Mucosa of gallbladder (tissue), 1 donor: ENCODE results near the gene NEK4. TPM values are rescaled to one million over a fixed set of nuclear protein-coding genes. Genes with fewer than 3 reads are reported as not detected.
"Not testable (repeated sequence)": the region's sequence is repeated elsewhere in the genome, so short reads cannot be mapped to it uniquely, and the experiment has no call there.

Source experiments
- DNase-seq: peaks from one replicate; pipeline ENCODE4 v3.0.0-alpha.2; 2020; ENCODE audit warnings: low spot score
- total RNA-seq: library from RNA; stranded (reverse); gene quantifications from one replicate; pipeline ENCODE4 v1.2.1, GENCODE V29; 2021
- donor health status: DM: no; HTN: no; CAD: no.

The NEK4 gene
- total RNA-seq, 1 donor from 2014 or later, result 40.1 TPM

DNA sequence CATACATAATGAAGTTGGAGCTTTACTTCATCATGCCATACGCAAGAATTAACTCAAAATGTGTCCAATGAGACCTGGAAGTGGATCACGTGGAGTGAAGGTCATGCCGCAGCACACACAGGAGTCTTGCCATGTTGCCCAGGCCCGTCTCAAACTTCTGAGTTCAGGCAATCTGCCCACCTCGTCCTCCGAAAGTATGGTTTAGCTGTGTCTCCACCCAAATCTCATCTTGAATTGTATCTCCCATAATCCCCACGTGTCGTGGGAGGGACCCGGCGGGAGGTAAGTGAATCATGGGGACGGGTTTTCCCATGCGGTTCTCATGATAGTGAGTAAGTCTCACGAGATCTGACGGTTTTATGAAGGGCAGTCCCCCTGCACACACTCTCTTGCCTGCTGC is 39.1 kb downstream of the NEK4 start:
- no peak for DNase-seq

DNA sequence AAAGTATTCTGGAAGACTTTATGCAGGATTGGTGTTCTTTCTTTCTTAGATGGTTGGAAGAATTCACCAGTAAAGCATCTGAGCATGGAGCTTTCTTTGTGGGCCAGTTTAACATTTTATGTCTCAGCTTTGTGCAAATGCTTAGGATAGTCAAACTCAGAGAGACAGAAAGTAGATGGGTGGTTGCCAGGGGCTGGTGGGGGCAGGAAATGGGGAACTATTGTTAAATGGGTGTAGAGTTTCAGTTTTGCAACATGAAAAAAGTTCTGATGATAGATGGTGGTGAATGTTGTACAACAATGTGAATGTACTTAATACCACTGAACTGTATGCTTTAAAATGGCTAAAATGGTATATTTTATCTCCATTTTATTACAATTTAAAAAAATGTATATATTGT is 40.1 kb downstream of the NEK4 start:
- no peak for DNase-seq

DNA sequence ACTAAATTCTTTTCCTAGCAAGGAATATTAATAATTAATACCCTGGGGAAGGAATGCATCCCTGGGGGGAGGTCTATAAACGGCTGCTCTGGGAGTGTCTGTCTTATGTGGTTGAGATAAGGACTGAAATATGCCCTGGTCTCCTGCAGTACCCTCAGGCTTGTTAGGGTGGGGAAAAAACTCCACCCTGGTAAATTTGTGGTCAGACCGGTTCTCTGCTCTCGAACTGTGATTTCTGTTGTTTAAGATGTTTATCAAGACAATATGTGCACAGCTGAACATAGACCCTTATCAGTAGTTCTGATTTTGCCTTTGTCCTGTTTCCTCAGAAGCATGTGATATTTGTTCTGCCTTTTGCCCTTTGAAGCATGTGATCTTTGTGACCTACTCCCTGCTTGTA is 42.0 kb downstream of the NEK4 start:
- DNase-seq, result not testable (repeated sequence)

DNA sequence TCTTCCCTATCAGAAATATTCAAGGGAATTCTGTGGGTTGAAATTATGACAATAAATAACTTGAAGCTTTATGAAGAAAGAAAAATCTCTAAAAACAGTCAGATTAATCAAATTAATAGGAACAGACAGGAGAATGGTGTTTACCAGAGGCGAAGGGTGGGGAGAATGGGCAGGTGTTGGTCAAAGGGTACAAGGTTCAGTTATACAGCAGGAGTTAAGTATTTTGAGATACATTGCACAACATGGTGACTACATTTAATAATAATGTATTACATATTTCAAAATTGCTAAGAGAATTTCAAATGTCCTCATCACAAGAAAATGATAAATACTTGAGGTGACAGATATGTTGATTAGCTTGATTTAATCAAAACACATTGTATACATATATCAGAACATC is 46.2 kb downstream of the NEK4 start:
- no peak for DNase-seq

DNA sequence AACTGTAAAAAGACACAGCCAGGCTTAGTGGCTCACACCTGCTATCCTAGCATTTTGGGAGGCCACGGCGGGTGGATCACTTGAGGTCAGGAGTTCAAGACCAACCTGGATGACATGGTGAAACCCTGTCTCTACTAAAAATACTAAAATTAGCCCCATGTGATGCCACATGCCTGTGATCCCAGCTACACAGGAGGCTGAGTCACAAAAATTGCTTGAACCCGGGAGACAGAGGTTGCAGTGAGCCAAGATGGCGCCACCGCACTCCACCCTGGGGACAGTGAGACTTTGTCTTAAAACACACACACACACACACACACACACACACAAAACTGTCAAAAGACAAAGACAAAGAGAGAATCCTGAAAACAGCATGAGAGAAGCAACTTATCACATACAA is 46.8 kb downstream of the NEK4 start:
- DNase-seq, result no peak

DNA sequence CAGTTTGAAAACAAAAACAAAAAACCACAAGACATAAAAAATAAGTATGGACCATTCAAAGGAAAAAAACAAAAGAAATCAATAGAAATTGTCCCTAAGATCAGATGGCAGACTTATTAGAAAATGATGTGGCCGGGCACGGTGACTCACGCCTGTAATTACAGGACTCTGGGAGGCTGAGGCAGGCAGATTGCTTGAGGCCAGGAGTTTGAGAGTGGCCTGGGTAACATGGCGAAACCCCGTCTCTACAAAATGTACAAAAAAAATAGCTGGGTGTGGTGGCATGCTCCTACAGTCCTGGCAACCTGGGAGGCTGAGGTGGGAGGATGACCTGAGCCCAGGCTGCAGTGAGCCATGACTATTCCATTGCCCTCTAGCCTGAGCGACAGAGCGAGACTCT is 48.2 kb downstream of the NEK4 start:
- no peak for DNase-seq

DNA sequence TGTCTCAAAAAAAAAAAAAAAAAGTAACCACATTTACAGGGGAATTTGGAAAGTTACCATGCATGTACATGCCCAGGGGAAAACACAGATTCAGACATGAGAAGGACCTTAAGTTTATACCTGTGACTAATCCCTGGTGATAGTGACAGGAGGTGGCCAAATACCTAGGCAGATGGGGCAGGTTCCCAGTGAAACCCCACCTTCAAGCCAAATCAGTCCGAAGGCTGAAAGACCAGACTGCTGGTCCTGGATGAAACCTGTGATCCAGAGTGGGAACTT is 49.1 kb downstream of the NEK4 start:
- DNase-seq, result no peak

DNA sequence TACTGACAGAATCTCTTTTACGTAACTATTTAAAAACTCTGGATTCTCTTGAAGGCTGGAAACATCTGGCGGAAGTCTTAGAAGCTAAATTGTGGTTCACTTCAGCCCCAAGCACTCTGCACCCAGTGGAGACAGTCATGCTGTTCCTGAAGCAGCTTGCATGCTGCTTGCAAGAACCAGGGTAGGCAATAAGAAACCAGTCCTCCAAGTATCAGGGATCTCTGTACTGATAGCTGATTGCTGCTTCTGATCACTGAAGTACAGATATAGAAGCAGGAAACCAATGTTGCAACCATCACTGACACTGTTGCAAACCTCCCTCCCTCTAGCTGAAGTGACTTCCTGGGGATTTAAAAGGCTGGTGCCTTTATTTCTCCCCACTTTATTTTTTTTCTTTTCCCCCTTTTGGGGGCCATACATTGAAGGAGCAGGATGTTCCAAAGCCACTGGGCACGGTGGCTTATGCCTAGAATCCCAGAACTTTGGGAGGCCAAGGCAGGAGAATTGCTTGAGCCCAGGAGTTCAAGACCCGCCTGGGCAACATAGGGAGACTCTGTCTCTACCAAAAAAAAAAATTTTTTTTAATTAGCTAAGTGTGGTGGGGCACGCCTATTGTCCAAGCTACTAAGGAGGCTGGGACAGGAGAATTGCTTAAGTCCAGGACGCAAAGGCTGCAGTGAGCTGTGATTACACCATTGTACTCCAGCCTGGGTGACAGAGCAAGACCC is 49.6 kb downstream of the NEK4 start:
- no peak for DNase-seq

DNA sequence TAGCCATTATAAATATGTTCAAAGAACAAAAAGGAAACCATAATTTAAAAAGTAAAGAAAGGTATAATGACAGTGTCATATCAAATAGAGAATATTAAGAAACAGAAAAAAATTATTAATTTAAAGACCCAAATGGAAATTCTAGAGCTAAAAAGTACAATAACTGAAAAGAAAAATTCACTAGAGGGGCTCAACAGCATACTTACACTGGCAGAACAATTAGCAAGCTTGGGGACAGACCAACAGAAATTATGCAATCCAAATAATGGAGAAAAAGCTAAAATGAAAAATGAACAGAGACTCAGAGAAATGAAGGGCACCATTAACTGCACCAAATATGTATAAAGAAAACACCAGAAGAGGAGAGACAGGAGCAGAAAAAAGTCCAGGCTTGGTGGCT is 51.1 kb downstream of the NEK4 start:
- DNase-seq, result no peak

DNA sequence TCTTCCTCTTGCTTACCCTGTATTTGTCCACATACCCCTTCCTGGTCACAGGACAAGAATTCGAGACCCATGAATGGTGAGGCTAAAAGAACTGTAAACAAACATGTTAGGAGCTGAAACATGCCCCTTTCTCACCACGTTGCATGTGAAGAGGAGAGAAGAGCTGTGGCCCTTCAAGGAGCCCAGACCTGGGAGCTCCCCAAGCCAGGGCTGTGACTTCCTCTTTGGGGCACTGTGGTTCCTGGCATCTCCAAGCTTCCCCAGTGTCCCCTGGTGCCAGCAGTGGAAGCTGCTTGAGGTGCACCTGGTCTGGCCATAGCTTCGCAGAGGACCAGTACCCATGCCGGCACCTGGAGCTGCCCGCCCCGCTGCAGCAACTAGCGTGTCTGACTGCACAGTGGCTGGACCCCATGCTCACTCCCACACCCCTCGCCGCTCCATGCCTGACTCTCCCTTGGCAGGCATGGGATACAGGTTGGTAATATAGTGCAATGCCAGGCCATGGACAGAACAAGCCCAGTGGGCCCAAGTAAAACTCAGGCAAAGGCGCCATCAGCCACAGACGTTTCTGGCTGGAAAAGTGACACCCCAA is 54.9 kb downstream of the NEK4 start:
- no peak for DNase-seq

DNA sequence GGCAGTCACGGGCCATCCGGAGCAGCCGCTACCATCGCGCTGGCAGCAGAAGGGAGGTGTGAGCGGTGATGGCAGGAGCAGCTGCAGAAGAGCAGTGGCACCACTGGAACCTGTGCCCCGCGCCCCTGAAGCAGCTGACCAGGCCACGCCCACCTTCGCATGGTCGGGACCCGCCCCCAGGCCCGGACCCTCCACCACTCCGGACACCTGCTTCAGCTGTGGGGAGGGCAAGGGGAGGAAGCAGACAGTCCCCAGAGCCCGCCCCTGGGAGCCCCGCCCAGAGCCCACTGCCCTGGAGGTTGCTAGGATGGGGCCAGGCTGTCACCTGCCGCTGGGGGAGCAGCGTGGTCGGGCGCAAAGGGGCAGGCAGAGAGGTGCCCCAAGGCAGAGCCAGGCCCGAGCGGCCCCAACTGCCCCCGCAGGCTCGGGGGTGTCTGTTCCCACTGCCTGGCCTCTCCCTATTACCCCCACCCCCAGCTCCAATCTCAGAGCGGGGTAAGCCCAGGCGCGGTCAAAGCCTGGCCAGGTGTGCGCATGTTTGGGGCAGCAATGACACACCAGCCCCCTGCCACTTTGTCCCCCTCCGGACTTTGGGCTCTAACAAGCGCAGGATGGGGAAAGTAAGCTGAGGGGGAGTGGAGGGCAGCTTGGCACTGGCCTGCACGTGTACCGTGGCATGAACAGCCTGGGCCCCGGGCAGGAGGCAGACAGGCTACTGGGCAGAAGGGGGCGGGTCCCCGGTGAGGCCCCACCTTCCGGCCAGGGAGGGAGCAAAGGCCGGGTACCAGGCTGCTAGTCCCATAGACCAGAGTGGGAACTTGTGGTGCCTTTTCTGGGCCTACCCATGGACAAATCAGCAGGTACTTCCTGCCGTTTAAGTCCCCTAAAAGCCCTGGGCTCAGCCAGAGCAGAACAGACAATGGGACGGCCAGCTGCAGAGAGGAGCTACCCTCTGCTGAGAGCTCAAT is 56.1 kb downstream of the NEK4 start:
- peak; percentile 32 for DNase-seq

DNA sequence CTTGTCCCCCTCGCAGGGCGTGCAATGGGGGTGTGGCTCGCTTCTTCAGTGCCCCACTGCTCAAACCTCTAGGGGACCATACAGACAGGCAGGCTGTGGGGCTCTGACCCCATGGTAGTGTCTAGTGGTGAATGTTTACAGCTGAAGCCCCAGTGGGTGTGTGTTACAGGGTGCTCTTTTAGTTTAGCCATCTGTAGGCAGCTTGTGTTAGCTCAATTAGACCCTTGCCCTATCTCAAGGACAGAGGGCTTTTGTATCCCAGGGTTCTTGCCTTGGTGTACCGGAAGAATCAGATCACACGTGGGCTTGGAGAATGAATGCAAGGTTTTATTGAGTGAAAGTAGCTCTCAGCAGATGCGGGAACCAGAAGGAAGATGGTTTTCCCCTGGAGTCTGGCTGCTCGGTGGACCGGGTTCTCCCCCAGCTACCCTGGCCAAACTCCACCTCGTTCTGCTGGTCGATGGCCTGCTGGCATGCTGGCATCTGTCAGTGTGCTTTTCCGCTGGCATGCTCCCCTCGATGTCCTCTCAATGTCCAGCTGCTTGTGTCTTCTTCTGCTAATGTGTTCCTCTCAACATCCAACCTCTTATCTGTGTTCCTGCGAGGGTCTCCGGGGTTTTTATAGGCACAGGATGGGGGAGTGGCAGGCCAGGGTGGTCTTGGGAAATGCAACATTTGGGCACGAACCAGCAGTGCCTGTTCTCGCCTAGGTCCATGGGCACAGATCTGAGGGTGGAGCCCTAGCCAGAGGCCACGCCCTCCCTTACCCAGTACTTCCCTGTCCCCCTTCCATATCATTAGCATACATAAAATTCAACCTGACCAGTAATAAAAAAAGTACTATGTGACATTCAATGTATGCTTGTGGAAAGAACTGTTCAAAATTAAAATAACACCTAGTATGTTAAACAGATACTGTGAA is 58.2 kb downstream of the NEK4 start:
- DNase-seq, result no peak

DNA sequence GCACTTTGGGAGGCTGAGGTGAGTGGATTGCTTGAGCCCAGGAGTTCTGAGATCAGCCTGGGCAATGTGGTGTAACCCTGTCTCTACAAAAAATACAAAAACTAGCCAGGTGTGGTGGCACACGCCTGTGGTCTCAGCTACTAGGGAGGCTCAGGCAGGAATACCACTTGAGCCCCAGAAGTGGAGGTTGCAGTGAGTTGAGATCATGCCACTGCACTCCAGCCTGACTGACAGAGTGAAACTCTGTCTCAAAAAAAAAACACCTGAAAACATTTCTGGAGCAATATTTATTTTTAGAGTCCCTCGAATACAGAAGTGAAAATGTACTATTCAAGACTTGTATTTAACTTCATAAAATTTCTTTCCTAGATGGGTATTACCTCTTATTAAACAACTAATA is 60.2 kb downstream of the NEK4 start:
- no peak for DNase-seq

DNA sequence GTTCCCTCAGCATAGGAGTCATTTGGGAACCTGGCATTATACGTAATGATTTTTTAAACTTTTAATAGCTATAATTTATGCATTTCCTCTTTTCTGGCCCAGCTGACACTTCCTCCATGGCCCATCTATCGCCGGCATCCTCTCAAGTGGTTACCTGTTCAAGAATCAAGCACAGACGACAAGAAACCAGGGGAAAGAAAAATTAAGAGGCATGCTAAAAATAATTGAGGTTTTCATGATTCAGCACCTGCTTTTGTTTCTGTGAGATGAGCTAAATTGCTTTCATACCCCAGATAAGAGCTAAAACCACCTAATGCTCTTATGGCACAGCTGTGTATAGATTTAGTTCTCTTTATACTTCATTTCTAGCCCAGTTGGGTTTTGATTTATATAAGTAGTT is 63.2 kb downstream of the NEK4 start:
- no peak for DNase-seq

DNA sequence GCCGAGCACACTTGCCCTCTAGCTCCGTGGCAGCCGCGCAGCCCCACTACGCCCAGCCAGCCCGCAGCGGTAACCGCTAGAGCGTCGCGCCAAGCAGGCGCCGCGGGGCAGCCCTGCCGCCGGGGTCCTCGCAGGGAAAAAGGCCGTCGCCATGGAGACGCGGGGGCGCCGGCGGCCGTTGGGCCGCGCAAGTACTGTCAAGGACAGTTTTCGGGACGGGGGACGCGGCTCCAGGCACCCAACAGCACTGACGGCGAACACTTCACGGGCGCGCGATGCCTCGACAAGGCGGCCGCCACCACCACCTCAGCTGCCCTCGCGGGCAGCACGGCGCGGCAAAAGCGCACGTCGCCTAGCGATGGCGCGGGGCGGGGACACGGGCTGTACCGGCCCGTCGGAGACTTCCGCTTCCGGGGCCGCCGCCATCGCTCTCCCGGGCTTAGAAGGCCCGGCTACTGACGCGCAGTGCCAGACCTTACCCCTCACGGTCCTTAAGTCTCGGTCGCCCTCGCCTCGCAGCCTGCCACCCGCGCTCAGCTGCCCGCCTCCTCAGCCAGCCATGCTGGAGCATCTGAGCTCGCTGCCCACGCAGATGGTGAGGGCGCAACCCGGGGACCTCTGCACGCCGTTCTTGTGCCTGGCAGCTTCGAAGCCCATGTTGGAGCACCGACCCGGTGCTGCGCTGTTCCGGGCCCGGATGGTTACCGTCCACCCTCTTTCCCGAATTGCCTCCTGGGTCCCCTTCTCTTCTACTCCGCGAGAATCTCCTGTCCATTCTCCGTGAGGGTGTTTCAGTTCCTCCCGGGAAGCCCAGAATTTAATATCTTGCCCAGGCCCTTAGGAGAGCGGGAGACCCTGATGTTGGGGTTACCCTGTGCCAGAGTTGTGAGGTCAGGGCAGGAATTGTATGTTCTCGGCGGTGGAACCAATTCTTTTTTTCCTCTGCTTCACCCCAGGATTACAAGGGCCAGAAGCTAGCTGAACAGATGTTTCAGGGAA is 64.8 kb downstream of the NEK4 start, which contains the start of the genes GLT8D1 and SPCS1:
TSS of gene GLT8D1 (minus strand) at position 104 of the 999 bp plus-strand sequence. CDS start 5,331 bp downstream, outside the sequence.
TSS of gene SPCS1 (plus strand) at position 419 of the 999 bp plus-strand sequence. CDS start at position 560, 141 bp downstream.
- DNase-seq, result peak; percentile 82

DNA sequence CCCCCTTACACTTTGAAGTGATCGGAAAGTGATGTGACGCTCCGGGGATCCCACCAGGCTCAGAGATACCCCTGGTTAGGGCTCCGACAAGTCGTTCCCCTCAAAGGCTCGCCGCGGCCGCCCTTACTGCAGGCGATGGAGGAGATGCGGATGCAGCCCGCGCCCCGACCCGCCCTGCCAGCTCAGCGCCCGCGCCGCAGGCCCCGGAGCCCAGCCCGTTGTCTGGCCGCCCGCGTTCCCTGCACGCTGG is 65.4 kb downstream of the NEK4 start:
- no peak for DNase-seq

DNA sequence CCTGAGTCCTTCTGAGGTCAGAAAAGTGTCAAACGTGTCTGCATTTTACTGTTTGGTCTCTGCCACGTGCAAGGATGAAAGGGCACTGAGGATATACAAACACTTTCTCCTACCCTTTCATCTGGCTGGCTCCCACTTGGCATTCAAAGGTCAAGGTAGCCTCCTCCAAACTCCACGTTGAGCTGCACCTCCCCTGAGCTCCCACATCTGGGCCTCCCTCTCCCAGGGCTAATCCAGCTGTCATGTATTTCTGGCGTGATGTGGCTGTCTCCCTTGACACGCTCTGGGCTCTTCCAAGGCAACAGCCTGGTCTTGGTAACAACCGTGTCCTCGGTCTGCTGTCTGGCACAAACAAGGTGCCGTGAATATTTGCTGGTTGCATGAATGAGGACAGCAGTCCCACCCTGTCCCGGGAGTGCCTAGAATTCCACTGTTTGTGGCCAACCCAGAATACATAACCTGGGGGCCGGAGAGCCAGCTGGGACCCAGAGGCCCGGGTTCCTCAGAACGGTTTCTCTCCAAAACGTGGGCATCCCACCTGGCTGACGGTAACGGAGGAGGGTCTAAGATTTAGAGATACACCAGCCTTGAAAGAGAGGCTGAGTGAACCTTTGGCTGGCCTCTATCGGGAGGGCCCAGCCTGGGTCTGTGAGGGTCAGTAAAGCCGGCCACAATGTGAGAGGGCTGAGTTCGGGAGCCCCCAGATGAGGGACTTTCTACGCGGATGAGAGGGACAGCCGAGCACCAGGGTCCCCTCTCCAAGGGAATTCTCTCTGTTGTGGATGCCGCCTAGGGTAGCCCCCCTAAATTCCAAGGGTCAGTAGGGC is 65.9 kb downstream of the NEK4 start:
- DNase-seq, result no peak

DNA sequence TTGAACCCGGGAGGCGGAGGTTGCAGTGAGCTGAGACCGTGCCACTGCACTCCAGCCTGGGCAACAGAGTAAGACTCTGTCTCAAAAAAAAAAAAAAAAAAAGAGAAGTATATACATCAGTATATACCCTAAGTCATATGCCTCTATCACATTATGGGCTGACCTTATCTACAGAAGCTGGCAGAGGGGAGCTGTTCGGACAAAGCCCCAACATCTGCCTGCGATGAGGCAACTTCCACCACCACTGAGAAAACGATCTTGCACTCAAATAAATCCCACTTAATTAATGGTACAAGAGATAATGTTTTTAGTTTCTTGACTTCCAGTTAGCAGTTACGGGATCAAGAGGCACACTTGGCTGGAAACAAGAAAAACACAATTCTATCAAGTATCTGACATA is 67.4 kb downstream of the NEK4 start:
- no peak for DNase-seq

DNA sequence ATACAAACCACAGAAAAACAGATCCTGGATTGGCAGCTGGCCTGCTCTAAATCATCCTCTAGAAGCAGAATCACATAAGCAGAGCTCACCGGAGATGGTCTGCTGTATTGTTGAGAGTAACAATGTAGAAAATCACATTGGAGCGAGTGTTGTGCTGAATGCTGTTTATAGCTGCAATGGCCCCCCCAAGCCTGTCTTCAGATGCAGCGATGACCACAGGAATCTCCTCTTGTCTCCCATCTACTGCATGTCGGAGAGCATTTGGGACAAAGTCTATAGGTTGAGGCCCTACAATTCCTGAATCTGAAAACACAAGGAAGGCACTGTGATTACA is 73.1 kb downstream of the NEK4 start:
- DNase-seq, result no peak
